Liver (tissue), 9 donors: ENCODE measurements around the gene LKAAEAR1. TPM values are rescaled to one million over a fixed set of nuclear protein-coding genes. Genes with fewer than 3 reads are reported as not detected.

Experiments
- DNase-seq: peaks from one replicate; pipeline ENCODE4 v3.0.0-alpha.2; 2017; ENCODE audit warnings: low spot score
- H3K27ac ChIP-seq, 2 donors: one replicate each; pipeline ENCODE4 v1.7.0; 2013; ENCODE audit warnings: inconsistent platforms in 2 of 2, low read length in 2 of 2, control low read depth in 1 of 2, low read depth in 1 of 2, mild to moderate bottlenecking in 1 of 2
- H3K27me3 ChIP-seq, 4 donors: one replicate each; pipeline versions ENCODE4 v1.6.1 to v1.7.0; 2013; ENCODE audit warnings: low read length in 3 of 4, inconsistent platforms in 1 of 4, mild to moderate bottlenecking in 1 of 4, moderate library complexity in 1 of 4; ENCODE audit not compliant: control insufficient read depth in 4 of 4, insufficient read depth in 4 of 4
- H3K36me3 ChIP-seq, 4 donors: one replicate each; pipeline versions ENCODE4 v1.6.1 to v1.7.0; 2013; ENCODE audit warnings: low read length in 3 of 4, mild to moderate bottlenecking in 3 of 4, low read depth in 1 of 4, moderate library complexity in 1 of 4; ENCODE audit not compliant: control insufficient read depth in 4 of 4, insufficient read depth in 3 of 4
- H3K4me1 ChIP-seq, 4 donors: one replicate each; pipeline versions ENCODE4 v1.6.1 to v1.7.0; 2013; ENCODE audit warnings: low read length in 3 of 4, mild to moderate bottlenecking in 3 of 4, moderate library complexity in 1 of 4; ENCODE audit not compliant: control insufficient read depth in 4 of 4, insufficient read depth in 4 of 4
- H3K4me3 ChIP-seq, 3 donors: one replicate each; pipeline versions ENCODE4 v1.6.1 to v1.7.0; 2013; ENCODE audit warnings: low read length in 3 of 3, control low read depth in 1 of 3, low read depth in 1 of 3, mild to moderate bottlenecking in 1 of 3
- H3K9ac ChIP-seq, 2 donors: one replicate each; pipeline ENCODE4 v1.7.0; 2013; ENCODE audit warnings: low read length in 2 of 2, mild to moderate bottlenecking in 2 of 2, moderate library complexity in 2 of 2, control low read depth in 1 of 2, low read depth in 1 of 2
- H3K9me3 ChIP-seq, 4 donors: one replicate each; pipeline versions ENCODE4 v1.6.1 to v1.7.0; 2013; ENCODE audit warnings: low read length in 3 of 4; ENCODE audit not compliant: control insufficient read depth in 4 of 4
- EGR1 ChIP-seq, 2 donors: IDR thresholded peaks; 2 replicates each; pipeline ENCODE4 v1.6.1; 2016 to 2018; ENCODE audit warnings: antibody characterized with exemption in 2 of 2, low read depth in 2 of 2
- FOXA1 ChIP-seq: IDR thresholded peaks from 2 replicates; pipeline ENCODE4 v1.6.1; 2016; ENCODE audit warnings: antibody characterized with exemption
- FOXA2 ChIP-seq: IDR thresholded peaks from 2 replicates; pipeline ENCODE4 v1.6.1; 2016; ENCODE audit warnings: antibody characterized with exemption
- GABPA ChIP-seq, 2 donors: IDR thresholded peaks in 1 of 2; conservative IDR thresholded peaks in 1 of 2; 2 replicates each; pipeline ENCODE4 v1.6.1; 2016; ENCODE audit warnings: antibody characterized with exemption in 2 of 2, mild to moderate bottlenecking in 1 of 2, moderate library complexity in 1 of 2
- HNF4A ChIP-seq, 2 donors: conservative IDR thresholded peaks; 2 replicates each; pipeline ENCODE4 v1.6.1; 2016; ENCODE audit warnings: antibody characterized with exemption in 2 of 2, mild to moderate bottlenecking in 2 of 2
- HNF4G ChIP-seq: IDR thresholded peaks from 2 replicates; pipeline ENCODE4 v1.6.1; 2016; ENCODE audit warnings: antibody characterized with exemption
- JUND ChIP-seq, 2 donors: IDR thresholded peaks; 2 replicates each; pipeline ENCODE4 v1.6.1; 2016; ENCODE audit warnings: antibody characterized with exemption in 2 of 2
- NR2F2 ChIP-seq: IDR thresholded peaks from 2 replicates; pipeline ENCODE4 v1.6.1; 2016; ENCODE audit warnings: antibody characterized with exemption
- RAD21 ChIP-seq, 2 donors: IDR thresholded peaks; 2 replicates each; pipeline ENCODE4 v1.6.1; 2016; ENCODE audit warnings: antibody characterized with exemption in 2 of 2, mild to moderate bottlenecking in 2 of 2
- RXRA ChIP-seq, 2 donors: IDR thresholded peaks; 2 replicates each; pipeline ENCODE4 v1.6.1; 2017 to 2018; ENCODE audit warnings: antibody characterized with exemption in 2 of 2, mild to moderate bottlenecking in 1 of 2
- SP1 ChIP-seq: IDR thresholded peaks from 2 replicates; pipeline ENCODE4 v1.6.1; 2018; ENCODE audit warnings: antibody characterized with exemption, mild to moderate bottlenecking
- YY1 ChIP-seq: IDR thresholded peaks from 2 replicates; pipeline ENCODE4 v1.6.1; 2016; ENCODE audit warnings: antibody characterized with exemption, mild to moderate bottlenecking
- WGBS: extraction: QIAGEN DNeasy Blood & Tissue Kit; methylation state at CpG from one replicate; pipeline ENCODE4 v1.1.7; 2013; 5-methylcytosine and 5-hydroxymethylcytosine counted together
- polyA plus RNA-seq, 2 donors: library from polyadenylated mRNA; stranded (reverse) in 1 of 2; unstranded in 1 of 2; fragments of 200-250 nt in 1 of 2; fragments of >200 nt in 1 of 2; fragmentation: Nextera tagmentation in 1 of 2; extraction: Ambion mirVana in 1 of 2; gene quantifications; one replicate each; pipeline versions ENCODE4 v1.2.1 to v1.2.3, GENCODE V29; 2013 to 2015
- total RNA-seq, 2 donors: library from RNA; depleted of rRNA; stranded (reverse); fragments of >200 nt; gene quantifications; one replicate each; pipeline ENCODE4 v1.2.3, GENCODE V29; 2014
- TF ChIP-seq, protein P1 (sequence below): IDR thresholded peaks from 2 replicates; pipeline ENCODE4 v1.6.1; 2016; ENCODE audit warnings: antibody characterized with exemption
- TF ChIP-seq, protein P2 (sequence below): IDR thresholded peaks from 2 replicates; pipeline ENCODE4 v1.6.1; 2016; ENCODE audit warnings: antibody characterized with exemption
- TF ChIP-seq, protein P3 (sequence below): IDR thresholded peaks from 2 replicates; pipeline ENCODE4 v1.6.1; 2016; ENCODE audit warnings: antibody characterized with exemption, mild to moderate bottlenecking
- TF ChIP-seq, protein P4 (sequence below): IDR thresholded peaks from 2 replicates; pipeline ENCODE4 v1.6.1; 2016; ENCODE audit warnings: antibody characterized with exemption
- donor health status: healthy.
- donor health status: healthy.
- donor health status: healthy.
- donor health status: healthy.
- donor health status: healthy.

The LKAAEAR1 gene
- total and polyA plus RNA-seq, 4 donors = 0.08 TPM; not detected in 3

DNA sequence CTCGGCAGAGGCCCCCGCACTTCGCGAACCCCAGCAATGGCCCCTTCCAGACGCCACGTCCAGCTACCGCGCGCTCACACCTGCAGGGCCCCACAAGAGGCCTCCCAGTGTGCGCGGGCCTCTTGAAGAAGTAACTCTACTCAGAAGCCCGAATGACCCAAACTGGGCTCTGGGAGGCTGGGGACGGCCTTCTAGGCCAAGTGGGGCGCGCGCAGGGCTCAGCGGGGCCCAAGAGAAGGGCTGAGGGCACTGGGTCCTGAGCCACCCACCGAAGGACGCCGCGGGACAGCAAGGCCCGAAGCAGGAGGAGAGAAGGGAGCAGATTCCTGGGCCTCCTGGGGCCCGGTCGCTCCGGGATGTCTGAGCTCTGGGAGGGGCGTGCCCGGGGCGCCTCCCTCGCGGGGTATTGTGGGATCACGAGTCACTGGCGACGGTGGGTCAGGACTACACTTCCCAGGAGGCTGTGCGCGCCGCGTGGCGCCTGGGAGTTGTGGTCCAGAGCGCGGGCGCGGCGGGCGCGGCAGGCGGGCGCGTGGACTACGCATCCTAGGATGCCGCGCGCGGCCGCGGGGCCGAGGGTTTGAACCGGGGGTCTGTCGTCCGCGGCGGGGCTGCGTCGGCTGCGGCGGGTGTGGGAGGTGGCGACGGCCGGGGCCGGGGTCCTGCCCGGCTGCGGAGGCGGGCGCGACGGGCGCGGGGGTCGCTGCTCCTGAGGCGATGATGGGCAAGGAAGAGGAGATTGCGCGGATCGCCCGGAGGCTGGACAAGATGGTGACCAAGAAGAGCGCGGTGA, 21.4 kb downstream of the LKAAEAR1 start, which contains the start of gene TCEA2:
Gene TCEA2, plus strand, starts transcription at position 603 of the 793 bp plus-strand sequence. Its CDS starts 115 bp downstream, at position 718.
- 8% methylated on average over 85 of the region's 85 CpGs for WGBS
- Histone ChIP-seq H3K36me3 (no peaks in the 10 kb centered on the region), H3K27ac (peak within 1 kb of the TSS; percentile 64 to 74), H3K9ac (peak within 1 kb of the TSS; percentile 52 to 85), H3K4me1 (peaks cover 27 to 61% (median 55%) of the 10 kb centered on the region in 4 donors), H3K4me3 (peak within 1 kb of the TSS; percentile 71 to 89 (median 83)), H3K9me3 (no peaks in the 10 kb centered on the region), H3K27me3 (no peaks in the 10 kb centered on the region)
- peak in 1 of 2 donors; percentile 79 for TF ChIP-seq GABPA (IDR thresholded peaks at IDR 0.05 in 1 of 2, conservative IDR thresholded peaks at IDR 0.05 in 1 of 2)
- TF ChIP-seq HNF4A (conservative IDR thresholded peaks at IDR 0.05) = peak in 1 of 2 donors; percentile 21
- TF ChIP-seq, protein P1, sequence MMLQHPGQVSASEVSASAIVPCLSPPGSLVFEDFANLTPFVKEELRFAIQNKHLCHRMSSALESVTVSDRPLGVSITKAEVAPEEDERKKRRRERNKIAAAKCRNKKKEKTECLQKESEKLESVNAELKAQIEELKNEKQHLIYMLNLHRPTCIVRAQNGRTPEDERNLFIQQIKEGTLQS = no peak
- TF ChIP-seq, protein P2, sequence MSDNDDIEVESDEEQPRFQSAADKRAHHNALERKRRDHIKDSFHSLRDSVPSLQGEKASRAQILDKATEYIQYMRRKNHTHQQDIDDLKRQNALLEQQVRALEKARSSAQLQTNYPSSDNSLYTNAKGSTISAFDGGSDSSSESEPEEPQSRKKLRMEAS = peak; percentile 51
- peak; percentile 61 for TF ChIP-seq YY1
- TF ChIP-seq RXRA (IDR thresholded peaks at IDR 0.05) = peak; percentile 13 to 15
- peak; percentile 95 for DNase-seq

DNA sequence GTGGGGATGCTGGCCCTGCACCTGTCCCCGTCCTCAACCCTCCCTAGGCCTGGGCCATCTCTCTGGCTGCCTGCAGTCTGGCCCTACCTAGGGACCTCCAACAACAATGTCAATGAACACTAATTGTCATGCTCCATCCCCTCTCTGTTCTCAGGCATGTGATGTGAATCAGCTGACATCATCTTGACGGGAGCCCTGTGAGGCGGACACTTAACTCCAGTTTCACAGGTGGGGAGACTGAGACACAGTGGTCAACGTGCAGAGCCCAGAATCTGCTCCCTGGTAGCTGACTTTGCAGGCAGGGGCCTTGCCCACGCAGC, 22.0 kb downstream of the LKAAEAR1 start:
- DNase-seq = no peak
- no peak overlapping the region for H3K9ac ChIP-seq
- H3K9me3 ChIP-seq = no peaks in the 10 kb centered on the region
- H3K4me3 ChIP-seq = peak overlapping the region in 2 of 3 donors; percentile 83 to 89
- WGBS = 71% methylated on average over 5 of the region's 5 CpGs
- TF ChIP-seq RAD21 (IDR thresholded peaks at IDR 0.05) (no peak), JUND (IDR thresholded peaks at IDR 0.05) (no peak), FOXA1 (no peak), HNF4G (no peak), SP1 (no peak), EGR1 (IDR thresholded peaks at IDR 0.05; ENCODE audit: low read depth in 2 of 2) (no peak)
- TF ChIP-seq, protein P3, sequence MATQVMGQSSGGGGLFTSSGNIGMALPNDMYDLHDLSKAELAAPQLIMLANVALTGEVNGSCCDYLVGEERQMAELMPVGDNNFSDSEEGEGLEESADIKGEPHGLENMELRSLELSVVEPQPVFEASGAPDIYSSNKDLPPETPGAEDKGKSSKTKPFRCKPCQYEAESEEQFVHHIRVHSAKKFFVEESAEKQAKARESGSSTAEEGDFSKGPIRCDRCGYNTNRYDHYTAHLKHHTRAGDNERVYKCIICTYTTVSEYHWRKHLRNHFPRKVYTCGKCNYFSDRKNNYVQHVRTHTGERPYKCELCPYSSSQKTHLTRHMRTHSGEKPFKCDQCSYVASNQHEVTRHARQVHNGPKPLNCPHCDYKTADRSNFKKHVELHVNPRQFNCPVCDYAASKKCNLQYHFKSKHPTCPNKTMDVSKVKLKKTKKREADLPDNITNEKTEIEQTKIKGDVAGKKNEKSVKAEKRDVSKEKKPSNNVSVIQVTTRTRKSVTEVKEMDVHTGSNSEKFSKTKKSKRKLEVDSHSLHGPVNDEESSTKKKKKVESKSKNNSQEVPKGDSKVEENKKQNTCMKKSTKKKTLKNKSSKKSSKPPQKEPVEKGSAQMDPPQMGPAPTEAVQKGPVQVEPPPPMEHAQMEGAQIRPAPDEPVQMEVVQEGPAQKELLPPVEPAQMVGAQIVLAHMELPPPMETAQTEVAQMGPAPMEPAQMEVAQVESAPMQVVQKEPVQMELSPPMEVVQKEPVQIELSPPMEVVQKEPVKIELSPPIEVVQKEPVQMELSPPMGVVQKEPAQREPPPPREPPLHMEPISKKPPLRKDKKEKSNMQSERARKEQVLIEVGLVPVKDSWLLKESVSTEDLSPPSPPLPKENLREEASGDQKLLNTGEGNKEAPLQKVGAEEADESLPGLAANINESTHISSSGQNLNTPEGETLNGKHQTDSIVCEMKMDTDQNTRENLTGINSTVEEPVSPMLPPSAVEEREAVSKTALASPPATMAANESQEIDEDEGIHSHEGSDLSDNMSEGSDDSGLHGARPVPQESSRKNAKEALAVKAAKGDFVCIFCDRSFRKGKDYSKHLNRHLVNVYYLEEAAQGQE = no peak
- TF ChIP-seq, protein P1 = no peak
- no peaks in the 10 kb centered on the region for H3K27me3 ChIP-seq
- H3K36me3 ChIP-seq = no peaks in the 10 kb centered on the region
- H3K27ac ChIP-seq = no peak overlapping the region
- peaks cover 27 to 62% (median 53%) of the 10 kb centered on the region in 4 donors for H3K4me1 ChIP-seq

DNA sequence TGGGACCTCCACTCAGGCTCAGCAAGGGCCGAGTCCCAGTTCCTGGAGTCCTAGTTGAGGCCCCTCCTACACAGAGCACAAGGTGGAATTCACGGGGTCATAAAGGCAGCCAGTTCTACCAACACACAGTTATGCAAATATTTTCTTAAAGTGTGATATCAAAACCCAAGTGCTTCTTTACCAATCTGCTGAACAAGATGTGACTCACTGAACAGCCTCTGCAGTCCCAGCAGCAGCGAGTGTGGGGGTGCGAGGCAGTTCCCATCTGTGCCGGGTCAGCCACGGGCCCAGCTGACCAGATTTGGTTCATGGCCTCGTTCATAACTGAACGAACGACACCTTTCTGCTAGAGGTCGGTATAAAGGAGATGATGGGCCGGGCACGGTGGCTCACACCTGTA, 25.7 kb downstream of the LKAAEAR1 start:
- Histone ChIP-seq H3K4me1 (peaks cover 3 to 30% (median 16%) of the 10 kb centered on the region in 4 donors), H3K27me3 (no peaks in the 10 kb centered on the region), H3K4me3 (no peak overlapping the region), H3K27ac (no peak overlapping the region), H3K36me3 (no peaks in the 10 kb centered on the region), H3K9ac (no peak overlapping the region), H3K9me3 (no peaks in the 10 kb centered on the region)
- no peak for DNase-seq
- WGBS = 72% methylated on average over 12 of the region's 12 CpGs
- TF ChIP-seq HNF4G (no peak), GABPA (IDR thresholded peaks at IDR 0.05 in 1 of 2, conservative IDR thresholded peaks at IDR 0.05 in 1 of 2) (no peak), HNF4A (conservative IDR thresholded peaks at IDR 0.05) (no peak), YY1 (no peak), FOXA2 (no peak), NR2F2 (no peak), FOXA1 (no peak)
- TF ChIP-seq, protein P3 = no peak
- TF ChIP-seq, protein P4, sequence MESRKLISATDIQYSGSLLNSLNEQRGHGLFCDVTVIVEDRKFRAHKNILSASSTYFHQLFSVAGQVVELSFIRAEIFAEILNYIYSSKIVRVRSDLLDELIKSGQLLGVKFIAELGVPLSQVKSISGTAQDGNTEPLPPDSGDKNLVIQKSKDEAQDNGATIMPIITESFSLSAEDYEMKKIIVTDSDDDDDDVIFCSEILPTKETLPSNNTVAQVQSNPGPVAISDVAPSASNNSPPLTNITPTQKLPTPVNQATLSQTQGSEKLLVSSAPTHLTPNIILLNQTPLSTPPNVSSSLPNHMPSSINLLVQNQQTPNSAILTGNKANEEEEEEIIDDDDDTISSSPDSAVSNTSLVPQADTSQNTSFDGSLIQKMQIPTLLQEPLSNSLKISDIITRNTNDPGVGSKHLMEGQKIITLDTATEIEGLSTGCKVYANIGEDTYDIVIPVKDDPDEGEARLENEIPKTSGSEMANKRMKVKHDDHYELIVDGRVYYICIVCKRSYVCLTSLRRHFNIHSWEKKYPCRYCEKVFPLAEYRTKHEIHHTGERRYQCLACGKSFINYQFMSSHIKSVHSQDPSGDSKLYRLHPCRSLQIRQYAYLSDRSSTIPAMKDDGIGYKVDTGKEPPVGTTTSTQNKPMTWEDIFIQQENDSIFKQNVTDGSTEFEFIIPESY = no peak
- TF ChIP-seq, protein P1 = no peak
